HG02610 (cell line): ENCODE data around the gene GAB2.
"Not testable (repeated sequence)": the region's sequence is repeated elsewhere in the genome, so short reads cannot be mapped to it uniquely, and the experiment has no call there.

Experiments used
- ATAC-seq: cut with Tn5 transposase; IDR thresholded peaks from one replicate; pipeline ENCODE4 v1.9.1; 2021; ENCODE audit warnings: mild to moderate bottlenecking, moderate library complexity; ENCODE audit not compliant: unreplicated experiment

The GAB2 gene

GRCh38 chr11:78290293-78291176 is 127.1 kb downstream of the GAB2 start:
- ATAC-seq, result no peak

GRCh38 chr11:78289552-78290292 is 127.9 kb downstream of the GAB2 start:
- no peak for ATAC-seq

GRCh38 chr11:78284260-78284659 is 133.4 kb downstream of the GAB2 start:
- ATAC-seq, result no peak

DNA sequence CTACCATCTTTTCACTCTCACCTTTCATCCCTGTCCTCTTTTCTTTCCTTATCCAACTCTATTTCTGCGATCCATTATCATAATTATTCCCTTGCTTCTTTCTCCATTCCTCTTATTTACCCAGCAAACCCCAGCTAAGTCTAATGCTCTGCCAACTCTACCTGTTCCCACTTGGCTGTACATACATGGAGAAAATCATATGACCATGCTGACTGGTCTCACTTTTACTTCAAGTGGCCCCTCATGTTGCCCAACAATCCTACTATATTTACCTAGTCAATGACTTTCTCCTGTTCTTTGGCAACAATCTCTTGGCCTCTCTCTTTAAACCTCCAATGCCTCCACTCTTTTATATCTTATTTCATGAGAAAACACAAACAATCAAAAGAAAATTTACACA is 134.8 kb downstream of the GAB2 start:
- ATAC-seq, result no peak

GRCh38 chr11:78281511-78281910 is 136.1 kb downstream of the GAB2 start:
- no peak for ATAC-seq

DNA sequence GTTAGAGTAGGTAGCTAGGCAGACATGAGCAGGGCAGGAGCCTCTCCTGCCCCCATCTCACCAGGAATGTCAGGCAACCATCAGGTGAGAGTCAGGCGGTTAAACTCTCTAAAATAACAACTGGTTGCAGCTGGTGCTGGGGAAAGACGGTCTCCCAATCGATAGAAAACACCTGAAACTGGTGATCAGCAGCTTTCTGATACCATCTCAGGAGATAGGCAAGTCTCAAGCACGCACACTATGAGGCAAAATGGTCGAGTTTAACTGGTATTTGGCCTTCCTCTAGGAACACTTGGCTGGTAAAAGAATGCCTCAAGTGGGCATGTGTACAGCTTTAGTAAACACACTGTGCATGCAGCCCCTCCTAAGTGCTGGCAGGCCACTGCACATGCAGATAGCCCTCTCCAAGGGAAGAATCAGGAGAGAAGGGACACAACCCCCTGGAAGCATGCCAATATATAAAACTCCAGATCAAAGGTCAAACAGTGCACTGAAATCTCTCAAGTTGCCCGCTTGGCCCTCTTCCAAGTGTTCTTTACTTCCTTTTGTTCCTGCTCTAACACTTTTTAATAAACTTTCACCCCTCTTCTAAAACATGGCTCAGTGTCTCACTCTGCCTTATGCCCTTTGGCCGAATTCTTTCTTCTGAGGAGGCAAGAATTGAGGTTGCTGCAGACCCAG is 140.2 kb downstream of the GAB2 start:
- no peak for ATAC-seq

DNA sequence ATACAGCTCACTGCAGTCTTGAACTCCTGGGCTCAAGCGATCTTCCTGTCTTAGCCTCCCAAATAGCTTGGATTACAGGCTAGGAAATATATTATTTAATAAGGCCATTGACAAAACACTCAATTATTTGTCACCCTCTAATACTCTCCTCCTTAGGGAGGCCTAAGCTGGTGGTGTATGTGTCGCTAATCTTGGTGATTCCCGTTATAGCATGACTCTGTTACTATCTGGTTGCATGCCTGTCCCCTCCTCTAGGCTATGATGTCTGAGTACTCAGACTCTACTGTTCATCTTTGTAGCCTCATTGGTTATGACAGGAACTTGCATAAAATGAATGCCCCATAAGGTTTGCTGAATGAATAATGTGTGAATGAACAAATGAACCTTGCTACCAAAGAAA is 141.3 kb downstream of the GAB2 start:
- no peak for ATAC-seq

GRCh38 chr11:78274739-78275138 is 142.9 kb downstream of the GAB2 start:
- no peak for ATAC-seq

DNA sequence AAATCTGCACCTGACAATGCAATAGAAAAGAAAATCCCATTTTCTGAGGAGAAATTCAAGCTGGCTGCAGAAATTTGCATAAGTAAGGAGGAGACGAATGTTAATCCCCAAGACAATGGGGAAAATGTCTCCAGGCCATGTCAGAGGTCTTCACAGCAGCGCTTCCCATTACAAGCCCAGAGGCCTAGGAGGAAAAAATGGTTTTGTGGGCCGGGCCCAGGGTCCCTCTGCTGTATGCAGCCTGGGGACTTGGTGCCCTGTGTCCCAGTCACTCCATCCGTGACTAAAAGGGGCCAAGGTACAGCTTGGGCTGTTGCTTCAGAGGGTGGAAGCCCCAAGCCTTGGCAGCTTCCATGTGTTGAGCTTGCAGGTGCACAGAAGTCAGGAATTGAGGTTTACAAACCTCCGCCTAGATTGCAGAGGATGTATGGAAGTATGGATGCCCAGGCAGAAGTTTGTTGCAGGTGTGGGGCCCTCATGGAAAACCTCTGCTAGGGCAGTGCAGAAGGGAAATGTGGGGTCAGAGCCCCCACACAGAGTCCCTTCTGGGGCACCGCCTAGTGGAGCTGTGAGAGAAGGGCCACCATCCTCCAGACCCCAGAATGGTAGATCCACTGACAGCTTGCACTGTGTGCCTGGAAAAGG is 144.9 kb downstream of the GAB2 start:
- not testable (repeated sequence) for ATAC-seq

GRCh38 chr11:78271801-78272200 is 145.8 kb downstream of the GAB2 start:
- not testable (repeated sequence) for ATAC-seq

GRCh38 chr11:78270971-78271370 is 146.6 kb downstream of the GAB2 start:
- no peak for ATAC-seq

DNA sequence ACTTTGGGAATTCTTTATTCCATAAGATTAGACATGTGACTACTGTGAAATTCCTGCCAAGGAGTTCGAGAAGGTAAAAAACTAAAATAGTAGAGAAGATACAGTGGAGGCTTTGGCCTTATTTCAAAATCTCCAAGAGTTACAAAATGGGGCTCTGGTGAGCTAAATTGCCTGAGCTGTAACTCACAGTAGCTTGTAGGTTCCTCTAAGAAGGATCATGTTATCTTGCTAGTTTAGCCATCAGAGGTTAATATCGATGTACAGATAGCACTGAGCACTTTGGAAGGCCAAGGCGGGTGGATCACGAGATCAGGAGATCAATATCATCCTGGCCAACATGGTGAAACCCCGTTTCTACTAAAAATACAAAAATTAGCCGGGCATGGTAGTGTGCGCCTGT is 147.8 kb downstream of the GAB2 start:
- ATAC-seq, result no peak

GRCh38 chr11:78268591-78269410 is 148.8 kb downstream of the GAB2 start:
- ATAC-seq, result no peak

DNA sequence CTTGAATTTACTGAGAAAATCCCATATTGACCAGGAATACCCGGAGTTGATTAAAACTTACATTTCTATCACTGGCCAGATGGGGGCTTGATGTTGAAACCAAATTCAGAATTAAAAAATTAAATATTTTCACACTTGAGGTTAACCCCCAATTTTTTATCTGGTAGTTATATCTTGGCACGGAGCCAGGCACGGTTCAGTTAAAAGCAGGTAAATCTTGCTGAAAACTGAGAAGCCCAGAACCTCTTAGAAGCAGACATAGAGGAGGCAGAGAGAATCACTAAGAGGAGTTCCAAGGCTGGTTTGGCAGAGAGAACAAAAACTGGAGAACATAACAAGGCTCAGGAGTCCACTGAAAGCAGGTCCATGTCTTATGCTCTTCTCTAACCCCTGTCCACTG is 151.2 kb downstream of the GAB2 start:
- no peak for ATAC-seq

- ATAC-seq, result no peak
These were observed 152.3 kb downstream of the GAB2 start for GRCh38 chr11:78265326-78265725.

GRCh38 chr11:78262691-78263090 is 154.9 kb downstream of the GAB2 start:
- no peak for ATAC-seq

DNA sequence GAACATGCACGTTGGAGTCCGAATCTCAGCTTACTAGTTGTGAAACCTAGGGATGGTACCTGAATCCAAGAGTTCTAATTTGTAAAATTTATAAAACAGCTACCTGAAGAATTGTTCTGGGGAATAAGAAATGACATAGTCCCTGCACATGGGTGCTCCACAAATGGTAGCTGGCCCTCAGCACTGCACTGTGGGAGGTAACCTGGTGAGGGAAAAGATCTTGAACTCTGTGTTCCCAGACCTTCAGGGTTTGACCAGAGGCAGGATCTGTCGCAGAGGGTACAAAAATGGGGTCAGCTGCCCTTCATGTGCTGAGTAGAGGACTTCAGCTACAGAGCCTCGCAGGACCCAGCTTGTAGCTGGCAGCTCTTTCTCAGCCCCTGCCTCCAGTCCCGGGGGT is 155.4 kb downstream of the GAB2 start:
- no peak for ATAC-seq

GRCh38 chr11:78261828-78262227 is 155.8 kb downstream of the GAB2 start:
- ATAC-seq, result no peak

GRCh38 chr11:78261367-78261766 is 156.3 kb downstream of the GAB2 start:
- ATAC-seq, result no peak

- no peak for ATAC-seq
These were observed 157.7 kb downstream of the GAB2 start for GRCh38 chr11:78259777-78260487.
